SHP77 (cell line): ENCODE data around the gene HIGD1C.
A peak's percentile ranks its signal among the peaks of the same experiment; 100 is the strongest.
"Not testable (repeated sequence)": the region's sequence is repeated elsewhere in the genome, so short reads cannot be mapped to it uniquely, and the experiment has no call there.

Source experiments
- DNase-seq, 2 experiments: peaks; one replicate each; lab custom pipeline; 2025; lab: John Stamatoyannopoulos, UW

Gene HIGD1C

DNA sequence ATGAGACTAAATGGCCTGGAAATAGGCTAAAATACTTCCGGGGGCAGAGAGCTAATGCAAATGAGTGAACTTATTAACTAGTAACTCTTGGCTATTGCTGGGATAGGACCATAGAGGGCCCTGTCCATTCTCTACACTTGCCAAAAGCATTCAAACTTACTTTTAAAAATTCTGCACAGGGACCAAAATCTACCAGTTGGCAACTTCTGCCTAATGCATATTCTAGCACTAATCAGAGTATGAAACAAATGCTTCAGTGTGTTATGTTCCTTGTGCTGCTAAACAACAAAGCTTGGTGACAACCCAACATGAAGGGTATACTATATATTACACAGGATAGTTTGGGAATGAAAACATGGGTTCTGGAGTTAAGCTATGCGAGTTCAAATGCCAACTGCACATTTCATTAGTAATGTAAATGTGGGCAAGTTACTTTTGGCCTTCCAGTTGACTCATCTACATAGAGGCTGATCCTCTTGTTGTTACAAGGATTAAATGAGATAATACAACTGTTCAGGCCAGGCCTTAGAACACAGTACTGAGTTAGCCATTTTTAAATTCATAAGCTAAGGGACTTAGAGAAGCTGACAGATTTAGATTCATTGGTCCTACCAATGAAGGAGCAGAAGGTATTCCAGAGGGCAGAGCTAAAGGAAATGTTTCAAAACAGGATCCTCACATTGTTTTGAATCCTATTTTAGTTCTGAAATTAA is 32.4 kb downstream of the HIGD1C start:
- no peak for DNase-seq

DNA sequence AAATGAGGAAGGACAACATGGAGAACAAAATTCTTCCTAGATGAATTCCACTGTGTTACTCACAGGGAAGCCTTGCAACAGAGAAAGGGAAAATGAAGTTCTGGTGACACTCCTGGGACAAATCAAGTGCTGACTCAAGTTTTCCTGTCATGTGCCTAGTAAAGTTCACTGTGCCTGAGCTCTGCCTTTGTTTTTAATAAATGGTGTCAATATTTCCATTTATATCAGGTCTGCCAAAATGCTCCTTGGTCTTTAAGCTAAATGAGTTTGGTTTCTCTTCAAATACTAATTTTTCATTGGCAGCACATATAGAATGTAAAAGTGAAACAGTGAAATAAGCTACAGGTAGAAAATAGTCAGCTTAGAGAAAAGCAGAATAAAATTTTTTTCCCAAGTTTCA is 33.0 kb downstream of the HIGD1C start:
- no peak for DNase-seq

DNA sequence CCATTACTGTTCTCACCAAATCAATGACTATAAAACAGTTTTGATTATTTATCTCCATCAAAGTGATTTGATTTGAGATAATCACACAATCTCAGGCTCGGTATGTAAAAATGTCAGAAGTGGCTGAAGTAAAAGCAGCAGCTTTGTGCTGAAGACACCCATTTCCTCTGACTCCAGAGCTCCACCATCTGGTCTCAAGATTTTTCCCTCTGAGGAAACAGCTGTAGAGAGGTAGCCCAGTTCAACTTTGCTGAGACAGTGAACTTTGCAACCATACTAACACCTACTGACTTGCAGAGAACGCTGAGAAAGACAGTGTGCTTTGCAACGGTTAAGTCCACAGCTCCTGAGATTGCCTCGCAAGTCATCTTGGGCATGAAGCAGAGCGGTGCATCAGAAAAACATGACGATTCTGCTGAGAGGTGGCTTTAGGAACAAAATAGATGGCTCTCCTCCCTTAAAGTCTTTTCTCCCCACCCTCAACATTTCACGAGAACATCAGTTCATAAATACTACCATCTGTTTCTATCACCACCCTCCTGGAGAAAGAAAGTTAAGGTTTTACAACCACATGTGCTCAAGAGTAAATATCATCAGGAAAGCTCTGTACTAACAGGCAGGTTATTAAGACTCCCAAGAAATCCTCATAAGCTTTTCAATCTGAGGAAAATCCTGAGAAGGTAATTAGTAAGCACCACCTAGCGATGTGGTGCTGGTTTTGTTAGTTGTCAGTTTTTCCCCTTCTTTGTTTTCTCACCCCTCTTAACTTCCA is 34.8 kb downstream of the HIGD1C start:
- peak in 1 of 2 experiments; percentile 1 for DNase-seq

DNA sequence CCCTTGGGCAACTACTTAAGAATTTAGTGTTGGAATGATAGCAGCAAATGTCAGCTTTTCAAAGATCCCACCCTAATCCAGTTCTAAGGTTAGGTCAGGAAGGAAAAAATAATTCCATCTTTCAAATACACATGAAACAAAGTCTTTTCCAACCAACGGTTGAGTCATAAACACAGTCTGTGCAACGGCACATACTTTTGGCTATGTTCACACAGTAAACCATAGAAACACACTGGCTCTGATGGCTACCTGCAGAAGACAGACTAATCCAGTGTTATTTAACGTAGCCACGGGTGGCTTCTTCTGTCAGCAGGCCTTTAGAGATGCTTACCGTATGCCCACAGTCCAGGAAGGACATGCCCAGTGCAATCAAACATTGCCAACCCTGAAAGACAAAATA is 35.7 kb downstream of the HIGD1C start:
- no peak for DNase-seq

DNA sequence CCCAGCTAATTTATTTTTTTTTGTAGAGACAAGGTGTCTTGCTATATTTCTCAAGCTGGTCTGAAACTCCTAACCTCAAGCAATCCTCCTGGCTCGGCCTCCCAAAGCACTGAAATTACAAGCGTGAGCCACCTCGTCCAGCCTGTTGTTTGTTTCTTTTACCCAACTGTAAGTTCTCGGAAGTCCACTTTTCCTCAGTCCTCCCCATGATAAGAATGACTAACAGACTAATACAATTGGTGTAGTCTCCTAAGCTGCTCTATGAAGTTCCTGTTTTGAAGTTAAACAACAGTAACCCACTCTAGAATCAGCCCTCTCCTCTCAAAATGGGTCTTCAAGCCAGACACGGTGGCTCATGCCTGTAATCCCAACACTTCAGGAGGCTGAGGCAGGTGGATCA is 36.5 kb downstream of the HIGD1C start:
- DNase-seq, result no peak

DNA sequence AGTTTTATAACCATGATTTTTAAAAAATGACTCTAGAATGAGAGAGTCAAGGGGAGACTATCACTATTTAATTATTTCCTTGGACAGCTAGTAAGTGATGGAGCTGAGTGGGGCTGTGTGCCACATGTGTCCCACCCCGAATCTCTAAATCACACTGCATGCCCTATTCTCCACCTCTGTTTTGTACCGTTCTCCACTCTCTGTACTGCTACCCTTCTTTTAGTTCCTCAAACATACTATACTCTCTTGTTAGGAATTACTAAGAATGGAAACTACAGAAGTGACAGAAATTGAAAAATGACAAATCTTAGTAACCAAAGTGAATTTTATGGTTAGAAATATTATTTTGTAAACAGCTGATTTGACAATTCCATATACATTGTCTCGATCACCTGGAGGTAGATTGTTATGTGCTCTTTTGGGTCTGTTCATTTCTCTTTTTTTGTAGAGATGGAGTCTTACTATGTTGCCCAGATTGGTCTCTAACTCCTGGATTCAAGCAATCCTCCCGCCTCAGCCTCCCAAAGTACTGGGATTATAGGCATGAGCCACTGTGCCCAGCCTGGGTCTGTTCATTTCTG is 37.9 kb downstream of the HIGD1C start:
- DNase-seq, result no peak

DNA sequence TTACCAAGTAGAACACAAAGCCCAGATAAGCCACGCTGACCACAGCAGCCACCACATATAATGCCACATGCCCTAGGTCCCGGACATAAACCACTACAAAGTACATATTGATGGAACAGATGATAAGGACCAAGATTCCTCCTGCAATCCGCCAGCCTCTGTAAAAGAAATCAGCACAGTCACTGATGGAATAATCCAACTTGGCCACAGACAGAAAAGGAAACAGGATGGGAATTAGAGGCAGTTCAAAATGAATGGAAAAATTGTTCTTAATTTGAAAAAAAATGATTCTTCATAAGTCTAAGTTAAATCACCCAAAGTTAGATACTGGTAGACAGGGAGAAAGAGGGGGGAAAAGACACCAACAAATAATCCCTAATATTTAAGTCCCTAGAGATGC is 38.4 kb downstream of the HIGD1C start:
- DNase-seq, result no peak

DNA sequence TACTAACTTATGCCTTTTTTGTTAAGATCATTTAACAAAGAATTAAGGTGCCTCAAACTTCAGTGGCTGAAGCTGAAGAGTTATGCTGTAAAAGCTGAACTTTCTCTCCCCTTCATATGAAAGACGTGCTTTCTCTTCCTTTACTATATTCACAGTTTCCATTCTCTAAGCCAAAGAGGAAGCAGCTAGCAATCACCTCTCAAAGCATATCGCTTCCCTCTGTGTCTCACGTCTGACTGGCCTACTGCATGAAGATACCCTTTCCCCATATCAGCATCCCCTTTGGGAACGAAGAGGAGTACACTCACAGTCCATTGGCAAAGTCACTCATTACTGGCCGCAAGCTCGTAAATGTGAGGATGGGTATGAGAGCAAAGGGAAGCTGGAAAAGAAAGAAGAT is 38.9 kb downstream of the HIGD1C start:
- DNase-seq, result no peak

DNA sequence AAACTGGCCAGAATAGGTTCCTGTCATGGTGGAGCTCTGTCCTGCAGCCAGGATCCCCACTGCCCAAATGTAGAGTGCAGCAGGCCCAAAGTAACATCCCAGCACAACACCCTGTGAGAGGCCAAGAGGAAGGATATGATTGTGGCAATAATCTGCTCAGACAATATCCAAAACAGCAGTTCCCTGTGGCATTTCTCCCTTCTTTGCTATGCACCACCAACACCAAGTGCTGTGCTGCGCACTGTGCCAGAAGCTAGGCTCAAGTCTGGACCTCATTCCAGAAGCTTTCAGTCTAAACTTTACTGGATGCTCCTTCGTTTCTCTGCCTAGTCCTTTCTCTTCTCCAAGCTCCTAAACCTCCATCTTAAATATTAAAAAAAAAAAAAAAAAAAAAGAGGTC is 40.5 kb downstream of the HIGD1C start:
- no peak for DNase-seq

DNA sequence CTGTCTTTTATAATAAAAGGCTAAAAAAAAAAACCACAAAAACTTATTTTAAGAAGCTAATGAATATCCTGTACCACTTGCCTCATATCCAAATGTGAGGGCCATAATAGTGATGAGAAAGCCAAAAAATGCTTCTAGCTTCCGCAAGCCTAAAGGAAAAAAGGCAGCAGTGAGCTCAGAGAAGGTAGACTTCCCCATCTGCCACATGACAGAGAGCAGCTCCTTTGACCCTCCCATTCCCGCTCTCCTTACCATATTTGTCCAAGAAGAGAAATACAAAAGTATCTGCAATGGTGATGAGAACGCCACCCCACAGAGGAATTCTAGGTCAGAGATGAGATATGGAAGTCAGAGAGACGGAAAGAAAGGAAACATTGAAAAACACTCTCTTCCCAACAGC is 46.7 kb downstream of the HIGD1C start:
- DNase-seq, result no peak

DNA sequence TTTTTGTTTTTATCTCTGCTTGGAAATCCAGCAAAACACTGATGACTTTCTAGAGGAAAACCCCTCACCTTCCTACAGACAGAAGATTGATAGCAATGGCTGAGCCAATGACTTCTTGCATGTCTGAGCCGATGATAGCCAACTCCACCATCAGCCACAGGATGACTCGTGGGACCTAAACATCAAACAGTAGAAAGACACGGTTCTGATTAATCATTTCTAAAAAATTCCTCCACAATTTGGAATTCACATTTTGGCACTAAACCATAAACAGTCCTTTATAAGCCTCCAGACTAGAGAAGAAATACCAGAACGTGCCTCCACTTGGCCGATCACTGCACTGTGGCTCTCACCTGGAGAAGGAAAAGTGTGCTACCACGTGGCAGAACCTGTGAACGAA is 47.9 kb downstream of the HIGD1C start:
- no peak for DNase-seq

DNA sequence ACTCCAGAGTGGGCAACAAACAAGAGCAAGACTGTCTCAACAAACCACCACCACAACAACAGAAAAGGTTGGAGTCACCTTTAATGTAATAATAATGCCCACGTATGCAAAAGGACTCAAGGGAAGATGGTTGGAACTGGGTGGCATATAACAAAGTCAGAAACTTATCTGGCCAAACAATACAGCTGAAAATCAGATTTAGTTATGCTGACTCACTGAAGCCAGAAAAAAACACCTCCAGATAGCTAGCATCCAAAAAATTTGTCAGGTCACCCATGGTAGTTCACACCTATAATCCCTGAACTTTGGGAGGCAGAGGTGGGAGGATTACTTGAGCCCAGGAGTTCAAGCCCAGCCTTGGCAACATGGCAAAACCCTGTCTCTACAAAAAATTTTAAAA is 49.5 kb downstream of the HIGD1C start:
- no peak for DNase-seq

DNA sequence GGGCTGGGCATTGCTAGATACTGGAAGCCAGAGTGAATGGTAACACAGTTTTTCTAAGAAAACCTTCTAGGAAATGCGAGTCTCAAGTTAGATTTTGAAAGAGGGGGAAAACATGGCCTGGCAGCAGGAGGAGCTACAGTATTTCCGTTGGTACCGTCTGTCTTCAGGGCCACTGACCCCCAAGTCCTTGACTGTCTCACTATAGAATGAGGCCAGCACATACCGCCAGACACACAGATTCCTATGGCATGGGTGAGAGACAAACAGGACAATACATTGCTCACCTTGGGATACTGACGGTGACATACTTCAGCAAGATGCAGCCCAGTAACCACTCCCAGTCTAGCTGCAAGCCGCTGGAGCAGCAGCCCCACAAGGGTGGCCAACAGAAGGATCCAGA is 52.2 kb downstream of the HIGD1C start:
- DNase-seq, result no peak

DNA sequence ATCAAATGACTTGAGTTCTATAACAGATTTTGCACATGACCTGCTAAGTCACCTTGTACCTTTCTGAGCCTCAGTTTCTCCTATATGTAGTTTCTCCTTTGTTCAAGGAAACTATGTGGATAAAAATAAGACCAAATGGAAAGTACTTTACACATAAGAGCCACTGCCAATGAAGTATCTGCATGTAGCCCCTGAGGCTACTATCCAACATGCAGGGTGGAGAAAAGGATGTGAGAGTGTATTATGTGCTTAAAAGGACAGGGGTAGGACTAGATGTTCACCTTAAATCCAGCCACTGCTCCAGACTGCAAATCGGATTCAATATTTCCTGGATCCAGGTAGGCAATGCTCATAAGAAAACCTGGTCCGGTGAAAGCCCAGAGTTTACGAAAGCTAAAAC is 52.7 kb downstream of the HIGD1C start:
- no peak for DNase-seq

DNA sequence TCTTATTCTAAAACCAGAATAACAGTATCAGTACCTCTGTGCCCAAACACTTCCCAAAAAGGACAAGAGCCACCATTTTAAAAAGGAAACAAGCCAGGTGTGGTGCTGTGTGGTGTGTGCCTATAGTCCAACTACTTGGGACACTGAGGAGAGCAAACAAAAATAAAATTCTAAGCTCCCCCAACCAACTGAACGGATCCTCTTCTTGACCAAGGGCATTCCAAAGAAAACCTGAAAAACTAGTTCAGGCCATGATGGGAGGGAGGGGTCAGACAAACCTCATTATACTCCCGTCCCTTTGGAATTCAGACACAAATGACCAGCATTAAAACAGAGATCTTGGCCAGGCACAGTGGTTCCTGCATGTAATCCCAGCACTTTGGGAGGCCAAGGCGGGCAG is 53.3 kb downstream of the HIGD1C start:
- DNase-seq, result no peak

DNA sequence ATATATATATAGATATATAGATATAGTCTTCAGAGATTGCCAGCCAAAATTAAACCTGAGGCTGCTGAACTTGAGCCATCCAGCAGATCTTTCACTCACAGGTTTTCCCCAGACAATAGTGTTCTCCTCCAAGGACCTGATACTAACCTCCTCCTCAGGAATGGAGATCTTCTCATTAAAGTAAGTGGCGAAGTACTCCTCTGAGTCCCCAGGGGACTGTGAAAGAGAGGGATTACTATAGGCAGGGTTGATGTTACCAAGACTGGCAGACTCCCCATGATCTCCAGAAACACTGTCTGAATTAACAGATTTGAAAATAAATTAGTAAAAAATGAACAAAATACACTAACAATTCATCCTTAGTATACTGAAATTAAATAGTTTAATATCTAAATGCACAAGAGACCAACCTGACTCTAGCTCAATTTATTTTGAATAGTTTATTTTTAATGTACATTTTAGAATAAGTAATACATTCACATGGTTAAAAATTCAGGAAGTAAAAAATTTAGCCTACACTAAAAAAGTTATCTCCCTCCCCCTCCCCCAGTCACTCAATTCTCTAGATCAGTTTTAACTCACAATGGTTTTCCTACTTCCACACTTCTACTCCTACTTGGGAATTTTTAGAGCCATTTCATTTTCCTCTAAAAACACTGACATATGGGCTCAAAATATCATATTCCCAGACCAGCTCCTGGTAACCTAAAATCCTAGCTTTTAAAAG is 56.1 kb downstream of the HIGD1C start:
- no peak for DNase-seq

DNA sequence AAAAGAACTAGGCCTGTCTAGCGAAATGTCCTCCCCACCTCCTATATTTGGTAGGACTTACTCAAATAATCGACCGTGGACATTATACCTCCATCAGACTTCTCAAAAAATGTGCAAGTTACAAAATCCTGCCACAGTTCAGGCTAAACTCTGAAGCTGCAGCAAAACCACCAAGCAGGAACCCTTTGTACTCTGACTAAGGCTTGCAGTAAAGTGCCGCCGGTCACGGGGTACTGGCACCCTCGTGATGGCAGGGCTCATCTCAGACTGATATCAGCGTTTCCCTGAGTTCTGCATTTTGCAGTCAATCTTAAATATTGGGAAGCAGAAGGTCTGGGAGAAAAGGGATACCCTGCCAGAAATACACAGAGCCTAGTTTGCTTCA is 56.7 kb downstream of the HIGD1C start:
- no peak for DNase-seq

DNA sequence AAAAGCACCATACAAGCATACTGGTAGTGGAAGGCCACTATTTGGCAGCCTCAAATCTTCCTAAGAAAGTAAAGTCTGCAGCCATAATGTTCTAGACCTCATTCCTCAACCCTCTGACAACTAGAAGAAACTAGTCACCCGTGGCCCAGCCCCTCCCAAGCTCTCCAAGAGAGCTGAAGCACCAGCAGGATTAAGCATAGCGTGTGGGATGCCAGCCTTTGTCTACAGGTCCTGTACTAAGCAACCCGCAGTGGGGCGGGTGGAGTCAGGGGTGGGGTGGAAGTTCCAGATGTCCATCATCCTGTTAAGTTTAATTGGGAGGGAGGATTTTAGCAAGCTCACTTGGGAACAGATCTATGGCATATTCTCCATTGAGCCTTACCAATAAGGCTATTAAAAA is 59.6 kb downstream of the HIGD1C start:
- DNase-seq, result no peak

DNA sequence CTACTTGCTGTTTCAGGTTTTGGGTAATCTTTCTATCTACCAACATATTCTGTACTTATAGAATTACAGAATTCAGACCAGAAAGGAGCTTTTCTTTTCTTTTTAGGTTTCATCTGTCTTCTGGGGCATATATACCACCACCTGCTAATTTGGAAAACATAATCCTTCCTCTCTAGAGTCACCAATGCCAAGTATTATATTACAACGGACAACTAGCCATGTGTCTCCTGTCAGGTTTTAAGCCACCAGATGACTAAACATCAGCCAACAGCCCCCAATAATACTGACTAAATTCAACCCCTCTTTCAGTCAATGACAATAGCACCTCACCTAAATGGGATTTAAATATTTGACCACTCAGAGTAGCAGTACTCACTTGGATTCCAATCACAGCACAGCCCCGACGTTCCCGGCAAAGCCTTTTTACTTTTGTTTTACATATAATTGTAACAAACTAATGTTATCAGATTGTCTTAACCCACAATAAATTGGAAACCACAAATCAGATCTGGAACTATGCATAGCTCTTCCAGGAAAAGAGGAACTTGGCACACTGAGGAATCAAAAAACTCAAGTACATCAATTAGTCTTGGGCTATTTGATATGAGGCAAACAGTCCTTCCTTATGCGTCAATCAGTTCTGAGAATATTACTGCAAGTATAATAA is 60.4 kb downstream of the HIGD1C start:
- DNase-seq, result no peak

DNA sequence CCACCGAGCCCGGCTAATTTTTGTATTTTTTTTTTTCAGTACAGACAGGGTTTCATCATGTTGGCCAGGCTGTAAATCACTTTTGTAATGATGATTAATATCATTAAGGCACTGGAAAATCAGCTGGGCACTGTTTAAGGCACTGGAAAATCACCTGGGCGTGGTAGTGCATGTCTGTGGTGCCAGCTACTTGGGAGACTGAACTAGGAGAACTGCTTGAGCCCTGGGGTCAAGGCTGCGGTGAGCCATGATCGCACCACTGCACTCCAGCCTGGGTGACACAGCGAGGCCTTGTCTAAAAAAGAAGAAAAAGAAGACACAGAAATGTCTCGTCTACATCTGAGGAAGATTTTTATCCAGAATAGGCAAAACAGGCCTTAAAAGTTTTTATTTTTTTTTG is 61.1 kb downstream of the HIGD1C start:
- DNase-seq, result no peak

DNA sequence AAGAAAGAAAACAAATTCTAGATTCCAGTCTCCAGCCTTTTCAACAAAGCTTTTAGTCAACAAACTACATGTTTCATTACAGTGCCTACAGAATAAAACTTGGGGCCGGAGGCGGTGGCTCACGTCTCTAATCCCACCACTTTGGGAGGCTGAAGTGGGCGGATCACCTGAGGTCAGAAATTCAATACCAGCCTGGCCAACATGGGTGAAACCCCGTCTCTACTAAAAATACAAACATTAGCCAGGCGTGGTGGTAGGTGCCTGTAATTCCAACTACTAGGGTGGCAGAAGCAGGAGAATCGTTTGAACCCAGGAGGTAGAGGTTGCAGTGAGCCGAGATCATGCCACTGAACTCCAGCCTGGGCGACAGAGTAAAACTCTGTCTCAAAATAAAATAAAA is 62.1 kb downstream of the HIGD1C start:
- DNase-seq, result not testable (repeated sequence)

DNA sequence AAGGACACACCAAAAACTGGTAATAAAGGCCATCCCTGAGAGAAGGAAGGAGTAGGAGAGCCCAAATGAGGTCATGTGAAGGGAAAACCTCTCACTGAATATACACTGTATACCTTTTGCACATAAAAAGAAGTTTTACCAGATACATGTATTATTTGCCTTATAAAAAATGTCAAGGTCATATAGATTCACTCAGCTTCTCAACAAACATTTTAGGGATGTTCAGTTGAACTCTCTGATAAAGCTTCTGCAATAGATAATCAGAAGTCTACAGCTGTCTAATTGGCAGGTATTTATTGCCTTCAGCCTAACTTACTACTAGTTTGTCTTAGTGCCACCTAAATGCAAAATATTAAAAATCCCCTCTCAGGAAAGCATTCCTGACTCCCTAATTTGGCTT is 65.1 kb downstream of the HIGD1C start:
- no peak for DNase-seq
